ENCODE data around the gene LGI2.

The LGI2 gene

DNA sequence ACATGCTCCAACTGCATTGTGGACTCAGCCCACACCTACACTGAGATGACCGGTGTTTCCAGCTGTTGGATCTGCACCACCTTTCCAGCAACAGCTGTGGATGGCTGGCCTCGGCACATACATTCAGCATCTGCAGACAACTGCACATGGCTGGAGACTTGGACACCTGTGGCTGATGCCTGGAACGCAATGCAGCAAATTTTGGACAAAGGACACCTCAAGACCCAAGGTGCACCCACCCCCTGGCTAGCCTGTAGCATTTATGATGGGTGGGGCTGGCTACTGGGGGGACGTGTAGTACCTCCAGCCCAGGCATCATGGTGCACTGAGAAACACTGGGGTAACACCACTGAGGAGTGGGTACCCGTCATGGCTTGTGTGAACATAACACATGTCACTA lies 60.6 kb downstream of the LGI2 start:
- no peak for FAIRE-seq

DNA sequence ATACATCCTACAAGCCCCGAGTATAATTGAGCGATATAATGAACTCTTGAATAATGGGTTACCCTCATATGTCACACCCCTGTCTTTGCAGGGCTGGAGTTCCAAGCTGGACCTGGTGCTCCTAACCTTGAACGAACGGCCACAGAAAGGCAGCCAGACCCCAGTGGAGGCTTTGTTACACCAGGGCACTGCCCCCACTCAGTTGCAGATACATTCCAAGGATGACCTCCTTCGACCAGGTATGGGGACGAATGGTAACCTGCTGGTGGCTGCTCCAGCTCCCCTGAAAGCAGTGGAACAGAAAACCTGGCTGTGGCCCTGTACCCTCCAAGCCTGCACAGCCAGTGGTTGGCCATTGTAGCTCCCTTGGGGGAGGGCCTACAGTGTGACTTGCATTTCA lies 61.3 kb downstream of the LGI2 start:
- DNase-seq (ENCODE audit: extremely low spot score, insufficient read length, low read depth) (no peak), FAIRE-seq (no peak)

More for the DNA sequence above, 60.6 kb downstream of the LGI2 start:
- no peak for DNase-seq (ENCODE audit: extremely low spot score, insufficient read length, low read depth)

DNA sequence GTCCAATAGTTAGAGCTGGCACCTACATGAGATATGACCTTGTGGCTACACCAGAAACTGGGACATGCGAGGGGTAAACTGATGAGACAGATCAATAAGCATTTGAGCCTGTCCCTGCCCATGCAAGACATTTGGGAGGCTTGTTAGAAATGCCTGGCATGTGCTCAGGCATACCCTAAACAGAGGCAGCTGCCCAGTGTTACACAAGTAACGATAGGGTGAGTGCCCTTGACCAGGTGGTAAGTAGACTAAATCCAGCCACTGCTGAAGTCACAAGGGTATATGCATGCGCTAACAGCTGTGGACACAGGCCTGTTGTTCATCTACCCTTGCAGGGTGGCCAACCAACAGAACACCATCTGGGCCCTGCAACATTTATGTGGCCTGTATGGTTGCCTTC lies 61.8 kb downstream of the LGI2 start:
- DNase-seq (ENCODE audit: extremely low spot score, insufficient read length, low read depth) = no peak
- FAIRE-seq = no peak

DNA sequence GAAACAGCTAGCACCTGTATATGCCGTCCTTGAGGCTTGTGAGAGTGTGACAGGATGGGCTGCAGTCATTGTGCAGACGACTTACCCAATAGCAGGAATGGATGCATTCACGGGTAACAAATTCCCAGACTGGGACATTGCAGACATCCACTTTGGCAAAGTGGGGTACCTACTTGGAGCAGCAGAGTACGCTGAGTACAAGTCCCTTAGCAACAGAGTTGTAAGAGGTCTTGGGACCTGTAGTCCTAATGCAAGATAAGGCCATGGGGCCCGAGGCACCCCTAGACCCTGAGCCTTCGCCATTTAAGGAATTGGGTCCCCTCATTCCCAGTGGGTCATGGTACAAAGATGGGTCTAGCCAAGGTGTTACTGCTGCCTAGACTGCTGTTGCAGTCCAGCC lies 62.5 kb downstream of the LGI2 start:
- no peak for DNase-seq (ENCODE audit: extremely low spot score, insufficient read length, low read depth)
- no peak for FAIRE-seq

DNA sequence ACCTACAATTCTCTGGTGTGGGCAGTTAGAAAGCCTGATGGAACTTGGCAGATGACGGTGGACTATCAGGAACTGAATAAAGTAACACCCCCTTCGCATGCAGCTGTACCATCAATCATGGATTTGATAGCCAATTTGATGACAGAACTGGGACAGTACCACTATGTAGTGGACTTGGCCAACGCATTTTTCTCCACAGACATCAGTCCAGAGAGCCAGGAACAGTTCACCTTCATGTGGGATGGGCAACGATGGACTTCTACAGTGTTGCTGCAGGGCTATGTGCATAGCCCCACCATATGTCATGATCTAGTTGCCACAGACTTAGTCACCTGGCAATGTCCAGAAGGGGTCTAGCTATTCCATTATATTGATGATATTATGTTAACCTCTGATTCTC lies 63.4 kb downstream of the LGI2 start:
- no peak for FAIRE-seq
- DNase-seq (ENCODE audit: extremely low spot score, insufficient read length, low read depth) = no peak

DNA sequence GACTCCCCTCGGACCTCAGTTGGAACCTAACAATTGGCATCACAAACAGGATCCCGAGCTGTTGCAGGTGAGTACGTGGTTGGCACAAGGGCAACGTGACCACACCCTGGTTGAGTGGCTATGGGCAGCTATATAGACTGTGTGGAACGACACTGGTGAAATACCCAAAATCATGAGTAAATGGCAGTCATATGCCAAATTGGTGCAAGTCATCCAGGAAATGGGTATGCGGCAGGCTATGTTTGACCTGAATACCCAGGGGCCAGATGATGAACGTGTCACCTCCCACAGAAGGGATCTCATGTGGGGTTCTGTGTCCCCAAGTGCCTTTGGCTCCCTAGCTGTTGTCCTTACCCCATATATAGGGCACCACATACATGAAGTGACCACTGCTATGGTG lies 64.7 kb downstream of the LGI2 start:
- DNase-seq (ENCODE audit: extremely low spot score, insufficient read length, low read depth) (no peak), FAIRE-seq (no peak)

DNA sequence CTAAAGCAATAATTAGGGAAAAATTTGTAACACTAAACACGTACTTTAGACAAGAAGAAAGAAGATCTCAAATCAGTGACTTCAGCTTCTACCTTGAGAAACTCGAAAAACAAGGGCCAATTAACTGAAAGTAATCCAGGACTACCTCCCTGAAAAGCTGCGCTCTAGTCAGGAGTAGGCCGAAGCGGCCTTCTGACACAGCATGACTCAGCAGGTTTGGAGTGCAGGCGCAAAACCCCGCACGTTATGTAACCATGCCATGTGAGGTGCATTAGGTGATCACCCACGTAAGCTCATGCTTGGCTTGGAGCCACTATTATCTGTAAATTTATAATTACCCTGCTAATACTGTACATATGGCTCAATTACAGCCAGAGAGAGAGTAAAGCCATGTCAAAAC lies 65.1 kb downstream of the LGI2 start:
- FAIRE-seq = no peak
- no peak for DNase-seq (ENCODE audit: extremely low spot score, insufficient read length, low read depth)

DNA sequence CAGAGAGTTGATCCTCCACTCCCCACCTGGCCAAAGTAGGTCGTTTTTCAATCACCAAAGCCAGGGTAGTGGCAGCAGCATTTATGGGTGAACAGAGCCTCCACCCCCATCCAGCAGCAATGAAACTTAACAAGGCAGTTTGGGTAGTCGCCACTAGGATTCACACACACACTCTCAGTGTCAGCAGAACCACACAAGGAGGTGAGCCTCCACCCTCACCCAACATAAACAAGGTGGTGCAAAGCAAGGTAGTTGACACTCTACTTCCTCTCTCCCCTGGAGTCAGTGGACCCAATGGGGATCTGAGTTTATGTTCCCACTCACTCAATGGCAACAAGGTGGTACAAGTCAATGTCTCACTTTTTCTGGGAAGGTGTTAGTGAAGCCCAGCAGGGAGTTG lies 67.5 kb downstream of the LGI2 start:
- DNase-seq (ENCODE audit: extremely low spot score, insufficient read length, low read depth) (no peak), FAIRE-seq (no peak)

DNA sequence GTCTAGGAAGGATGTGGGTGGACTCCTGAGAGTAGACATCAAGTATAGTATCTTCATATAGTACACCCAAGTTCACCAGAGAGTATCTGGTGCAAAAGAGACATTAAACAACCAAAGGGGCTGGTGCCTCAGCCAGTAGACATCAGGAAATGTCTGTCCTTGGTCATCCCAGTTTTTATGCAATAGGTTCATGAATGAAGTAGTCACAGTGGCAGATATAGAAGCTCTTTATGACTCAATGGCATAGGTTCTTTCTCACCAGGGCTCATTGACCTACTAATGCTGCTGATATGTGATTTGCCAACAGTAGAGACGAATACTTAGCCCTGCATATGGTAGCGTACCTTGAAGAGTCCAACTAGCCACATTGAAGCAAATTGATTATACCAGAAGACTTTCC lies 72.9 kb downstream of the LGI2 start:
- no peak for DNase-seq (ENCODE audit: extremely low spot score, insufficient read length, low read depth)
- no peak for FAIRE-seq

DNA sequence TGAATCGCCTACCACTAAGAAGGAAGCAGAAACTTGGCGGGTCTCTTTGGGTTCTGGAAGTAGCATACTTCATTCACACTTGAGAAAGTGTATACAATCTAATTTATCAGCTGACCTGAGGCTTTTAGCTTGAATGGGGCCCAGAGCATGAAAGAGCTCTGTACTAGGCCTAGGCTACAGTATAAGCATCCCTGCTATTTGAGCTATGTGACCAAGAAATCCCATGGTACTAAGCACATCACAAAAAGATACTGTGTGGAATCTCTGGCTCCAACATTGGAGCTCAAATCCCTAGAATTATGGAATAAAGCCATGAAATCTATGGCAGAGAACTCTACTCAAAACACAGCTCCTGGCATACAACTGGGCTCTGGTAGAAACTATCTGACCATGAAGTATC lies 74.0 kb downstream of the LGI2 start:
- no peak for FAIRE-seq

DNA sequence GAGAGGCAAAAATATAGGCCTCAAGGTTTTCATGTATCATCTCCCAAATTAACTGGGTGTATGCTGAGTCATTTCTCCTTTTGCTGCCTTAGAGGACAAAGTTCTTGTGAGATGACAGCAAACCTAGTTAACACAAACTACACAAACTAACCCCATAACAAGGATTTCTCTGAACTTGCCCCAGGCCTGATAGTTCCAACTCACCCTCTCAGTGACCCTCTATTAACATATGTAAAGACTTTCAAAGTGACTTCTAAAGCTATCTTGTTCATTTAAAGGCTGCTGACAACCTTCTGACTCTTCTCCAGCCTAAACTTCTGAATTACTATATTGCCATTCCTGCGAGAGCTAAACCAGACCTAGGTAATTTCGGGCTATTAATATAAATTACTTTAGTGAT lies 74.7 kb downstream of the LGI2 start:
- no peak for DNase-seq (ENCODE audit: extremely low spot score, insufficient read length, low read depth)
- no peak for FAIRE-seq

More for the DNA sequence above, 74.0 kb downstream of the LGI2 start:
- DNase-seq (ENCODE audit: extremely low spot score, insufficient read length, low read depth) = no peak

DNA sequence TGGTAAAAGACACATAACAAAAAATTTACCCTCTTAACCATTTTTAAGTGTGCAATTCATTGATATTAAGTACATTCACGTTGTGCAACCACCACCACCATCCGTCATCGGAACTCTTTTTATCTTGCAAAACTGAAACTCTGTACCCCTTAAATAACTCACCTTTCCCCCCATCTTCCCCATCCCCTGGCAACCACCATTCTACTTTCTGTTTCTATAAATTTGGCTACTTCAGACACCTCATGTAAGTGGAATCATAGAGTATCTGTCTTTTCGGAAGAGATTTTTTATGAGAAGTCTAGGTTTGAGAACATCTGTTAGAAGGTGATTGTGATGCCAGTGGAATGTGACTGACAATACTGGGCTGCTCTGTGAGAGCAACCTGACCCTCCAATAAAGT lies 78.1 kb downstream of the LGI2 start:
- no peak for DNase-seq (ENCODE audit: extremely low spot score, insufficient read length, low read depth)
- no peak for FAIRE-seq

DNA sequence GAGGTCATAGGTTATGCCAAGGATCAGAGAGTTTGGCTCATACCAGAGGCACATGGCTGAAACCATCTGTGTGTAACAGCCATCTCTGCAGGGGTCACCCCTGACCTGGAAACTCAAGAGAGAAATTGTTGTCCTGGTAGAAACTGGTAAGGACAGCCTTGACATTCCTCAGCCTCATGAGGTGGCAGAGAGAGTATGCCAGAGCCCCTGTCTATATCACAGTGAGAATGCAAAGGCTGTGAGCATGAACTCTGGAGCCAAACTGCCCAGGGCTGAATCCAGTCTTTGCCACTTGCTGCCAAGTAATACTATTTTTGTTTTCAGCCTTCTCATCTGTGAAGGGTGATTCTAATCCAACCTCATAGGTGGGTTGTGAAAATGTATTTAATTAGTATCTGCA lies 80.8 kb downstream of the LGI2 start:
- FAIRE-seq = no peak
- no peak for DNase-seq (ENCODE audit: extremely low spot score, insufficient read length, low read depth)

Measured in GM18507 (cell line).